Uterus (tissue), 2 donors: ENCODE data around the gene ZNF439.

Experiments used
- CTCF ChIP-seq, 4 experiments: fragments of 200-600 bp in 2 of 4; fragments of 450-650 bp in 2 of 4; sonication (generic) in 2 of 4; IDR thresholded peaks; one replicate each; pipeline ENCODE4 v1.5.1; 2016 to 2019; ENCODE audit warnings: antibody characterized with exemption in 4 of 4, mild to moderate bottlenecking in 2 of 4, moderate library complexity in 1 of 4
- POLR2A ChIP-seq, 2 donors: fragments of 450-650 bp; IDR thresholded peaks; one replicate each; pipeline ENCODE4 v1.6.1; 2016; ENCODE audit warnings: antibody characterized with exemption in 2 of 2, mild to moderate bottlenecking in 1 of 2, moderate library complexity in 1 of 2

- TF ChIP-seq CTCF (IDR thresholded peaks at IDR 0.05) (no peak), POLR2A (IDR thresholded peaks at IDR 0.05) (no peak)
These were observed 15.0 kb upstream of the ZNF439 start for GRCh38 chr19:11833541-11833940.
